Measurements from ENCODE around the gene HIVEP3.

DNA sequence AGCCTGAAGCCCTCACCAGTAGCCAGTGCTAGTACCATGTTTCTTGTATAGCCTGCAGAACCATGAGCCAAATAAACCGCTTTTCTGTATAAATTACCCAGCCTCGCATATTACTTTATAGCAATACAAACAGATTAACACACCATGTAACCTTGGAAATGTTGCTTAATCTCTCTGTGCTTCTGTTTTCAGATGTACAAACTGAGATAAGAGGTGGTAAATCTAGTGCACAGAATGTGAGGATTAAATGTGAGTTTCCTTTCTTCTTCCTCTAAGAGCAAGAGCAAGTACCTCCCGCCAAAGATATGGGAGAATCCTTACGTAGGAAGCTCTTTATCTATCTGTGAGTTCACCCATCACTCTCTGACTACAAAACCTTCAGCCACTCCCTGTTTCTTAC lies 128.4 kb downstream of the HIVEP3 start:
- TF ChIP-seq, protein P1, sequence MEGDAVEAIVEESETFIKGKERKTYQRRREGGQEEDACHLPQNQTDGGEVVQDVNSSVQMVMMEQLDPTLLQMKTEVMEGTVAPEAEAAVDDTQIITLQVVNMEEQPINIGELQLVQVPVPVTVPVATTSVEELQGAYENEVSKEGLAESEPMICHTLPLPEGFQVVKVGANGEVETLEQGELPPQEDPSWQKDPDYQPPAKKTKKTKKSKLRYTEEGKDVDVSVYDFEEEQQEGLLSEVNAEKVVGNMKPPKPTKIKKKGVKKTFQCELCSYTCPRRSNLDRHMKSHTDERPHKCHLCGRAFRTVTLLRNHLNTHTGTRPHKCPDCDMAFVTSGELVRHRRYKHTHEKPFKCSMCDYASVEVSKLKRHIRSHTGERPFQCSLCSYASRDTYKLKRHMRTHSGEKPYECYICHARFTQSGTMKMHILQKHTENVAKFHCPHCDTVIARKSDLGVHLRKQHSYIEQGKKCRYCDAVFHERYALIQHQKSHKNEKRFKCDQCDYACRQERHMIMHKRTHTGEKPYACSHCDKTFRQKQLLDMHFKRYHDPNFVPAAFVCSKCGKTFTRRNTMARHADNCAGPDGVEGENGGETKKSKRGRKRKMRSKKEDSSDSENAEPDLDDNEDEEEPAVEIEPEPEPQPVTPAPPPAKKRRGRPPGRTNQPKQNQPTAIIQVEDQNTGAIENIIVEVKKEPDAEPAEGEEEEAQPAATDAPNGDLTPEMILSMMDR (IDR thresholded peaks at IDR 0.05; ENCODE audit: low read length) = no peak
- TF ChIP-seq EZH2 (optimal IDR thresholded peaks at IDR 0.05; ENCODE audit: low read depth, low read length) = no peak
- TF ChIP-seq EZH2phosphoT487 (IDR thresholded peaks at IDR 0.05; ENCODE audit: low read length) = no peak
